ENCODE data around the gene EMP3. TPM values are rescaled to one million over a fixed set of nuclear protein-coding genes. Genes with fewer than 3 reads are reported as not detected.

EMP3 gene
- total RNA-seq, 1 donor from 2014 or later, result 10.0 TPM

DNA sequence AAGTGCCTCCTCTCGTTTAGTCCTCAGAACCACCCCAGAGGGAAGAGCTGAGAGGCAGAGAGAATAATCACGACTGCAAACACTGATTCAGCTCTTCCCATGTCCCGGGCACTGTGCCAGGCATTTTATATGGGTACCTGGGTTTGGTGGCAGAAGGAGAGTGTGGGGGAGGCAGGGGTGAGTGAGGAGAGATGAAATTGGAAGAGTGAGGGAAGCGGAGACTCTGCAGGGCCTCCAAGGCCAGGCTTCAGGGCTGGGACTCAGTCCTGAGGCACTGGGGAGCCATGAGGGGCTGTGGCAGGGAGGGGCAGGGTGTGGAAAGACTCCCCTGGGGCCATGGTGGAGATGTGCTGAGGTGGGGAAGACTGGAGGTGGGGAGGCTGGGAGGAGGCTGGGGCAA lies 47.6 kb downstream of the EMP3 start:
- TF ChIP-seq, protein P1, sequence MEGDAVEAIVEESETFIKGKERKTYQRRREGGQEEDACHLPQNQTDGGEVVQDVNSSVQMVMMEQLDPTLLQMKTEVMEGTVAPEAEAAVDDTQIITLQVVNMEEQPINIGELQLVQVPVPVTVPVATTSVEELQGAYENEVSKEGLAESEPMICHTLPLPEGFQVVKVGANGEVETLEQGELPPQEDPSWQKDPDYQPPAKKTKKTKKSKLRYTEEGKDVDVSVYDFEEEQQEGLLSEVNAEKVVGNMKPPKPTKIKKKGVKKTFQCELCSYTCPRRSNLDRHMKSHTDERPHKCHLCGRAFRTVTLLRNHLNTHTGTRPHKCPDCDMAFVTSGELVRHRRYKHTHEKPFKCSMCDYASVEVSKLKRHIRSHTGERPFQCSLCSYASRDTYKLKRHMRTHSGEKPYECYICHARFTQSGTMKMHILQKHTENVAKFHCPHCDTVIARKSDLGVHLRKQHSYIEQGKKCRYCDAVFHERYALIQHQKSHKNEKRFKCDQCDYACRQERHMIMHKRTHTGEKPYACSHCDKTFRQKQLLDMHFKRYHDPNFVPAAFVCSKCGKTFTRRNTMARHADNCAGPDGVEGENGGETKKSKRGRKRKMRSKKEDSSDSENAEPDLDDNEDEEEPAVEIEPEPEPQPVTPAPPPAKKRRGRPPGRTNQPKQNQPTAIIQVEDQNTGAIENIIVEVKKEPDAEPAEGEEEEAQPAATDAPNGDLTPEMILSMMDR (IDR thresholded peaks at IDR 0.05; ENCODE audit: unreplicated experiment), result no peak
- Mint-ChIP-seq H3K9me3 (ENCODE audit: unreplicated experiment) (no peaks in the 10 kb centered on the region), H3K36me3 (ENCODE audit: low read depth, unreplicated experiment) (no peaks in the 10 kb centered on the region), H3K27me3 (ENCODE audit: unreplicated experiment) (peaks cover 2% of the 10 kb centered on the region), H3K27ac (ENCODE audit: unreplicated experiment) (peak overlapping the region; percentile 18), H3K4me1 (ENCODE audit: unreplicated experiment) (no peaks in the 10 kb centered on the region), H3K4me3 (ENCODE audit: unreplicated experiment) (no peak overlapping the region)
- no peak for DNase-seq (ENCODE audit: low spot score)

DNA sequence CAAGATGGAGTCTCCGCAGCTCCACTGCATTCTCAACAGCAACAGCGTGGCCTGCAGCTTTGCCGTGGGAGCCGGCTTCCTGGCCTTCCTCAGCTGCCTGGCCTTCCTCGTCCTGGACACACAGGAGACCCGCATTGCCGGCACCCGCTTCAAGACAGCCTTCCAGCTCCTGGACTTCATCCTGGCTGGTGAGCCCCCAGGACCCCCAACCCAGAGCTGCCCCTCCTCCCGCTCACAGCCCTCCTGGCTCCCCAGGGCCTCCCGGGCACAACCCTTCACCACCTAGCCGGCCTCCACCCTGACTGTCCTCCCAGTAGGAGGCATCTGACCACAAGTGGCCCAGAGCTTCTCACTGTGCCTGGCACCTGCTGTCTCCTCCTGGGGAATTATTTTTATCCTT lies 48.2 kb downstream of the EMP3 start:
- Mint-ChIP-seq H3K27ac (ENCODE audit: unreplicated experiment) (no peak overlapping the region), H3K4me3 (ENCODE audit: unreplicated experiment) (no peak overlapping the region), H3K27me3 (ENCODE audit: unreplicated experiment) (peaks cover 4% of the 10 kb centered on the region), H3K36me3 (ENCODE audit: low read depth, unreplicated experiment) (no peaks in the 10 kb centered on the region), H3K9me3 (ENCODE audit: unreplicated experiment) (no peaks in the 10 kb centered on the region), H3K4me1 (ENCODE audit: unreplicated experiment) (no peaks in the 10 kb centered on the region)
- TF ChIP-seq, protein P1 (IDR thresholded peaks at IDR 0.05; ENCODE audit: unreplicated experiment), result no peak
- no peak for DNase-seq (ENCODE audit: low spot score)

DNA sequence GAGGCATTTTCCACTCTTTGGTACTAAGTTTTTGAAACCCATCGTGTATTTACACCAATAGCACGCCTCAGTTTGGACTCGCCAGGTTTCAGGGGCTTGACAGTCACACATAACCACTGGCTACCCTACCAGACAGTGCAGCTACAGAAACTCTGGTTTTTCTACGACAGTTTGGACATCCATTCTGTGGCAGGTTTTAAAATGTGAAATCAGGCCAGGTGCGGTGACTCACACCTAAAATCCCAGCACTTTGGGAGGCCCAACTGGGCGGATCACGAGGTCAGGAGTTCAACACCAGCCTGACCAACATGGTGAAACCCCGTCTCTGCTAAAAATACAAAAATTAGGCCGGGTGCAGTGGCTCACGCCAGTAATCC lies 52.8 kb downstream of the EMP3 start:
- TF ChIP-seq, protein P1 (IDR thresholded peaks at IDR 0.05; ENCODE audit: unreplicated experiment), result no peak
- H3K27ac Mint-ChIP-seq (ENCODE audit: unreplicated experiment), result no peak overlapping the region
- peaks cover 3% of the 10 kb centered on the region for H3K27me3 Mint-ChIP-seq (ENCODE audit: unreplicated experiment)
- H3K4me3 Mint-ChIP-seq (ENCODE audit: unreplicated experiment), result no peak overlapping the region
- H3K36me3 Mint-ChIP-seq (ENCODE audit: low read depth, unreplicated experiment), result peaks cover 11% of the 10 kb centered on the region
- no peaks in the 10 kb centered on the region for H3K9me3 Mint-ChIP-seq (ENCODE audit: unreplicated experiment)
- H3K4me1 Mint-ChIP-seq (ENCODE audit: unreplicated experiment), result no peaks in the 10 kb centered on the region
- no peak for DNase-seq (ENCODE audit: low spot score)

DNA sequence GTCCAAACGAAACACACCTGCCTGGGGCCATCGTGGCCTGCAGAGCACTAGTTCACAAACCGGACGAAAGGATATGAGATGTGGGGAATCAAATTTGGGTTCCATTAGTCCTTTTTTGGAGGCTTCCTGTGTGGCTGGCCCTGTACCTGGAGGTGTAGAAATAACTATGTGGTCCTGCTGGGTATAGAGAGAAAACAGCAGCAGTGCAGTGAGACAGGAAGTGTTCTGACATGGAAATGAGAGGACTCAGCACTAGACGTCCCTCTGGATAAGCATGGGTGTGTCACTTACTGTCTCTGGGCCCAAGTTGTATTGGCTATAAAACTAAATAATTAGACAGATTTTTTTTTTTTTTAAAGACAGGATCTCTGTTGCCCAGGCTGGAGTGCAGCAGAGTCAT lies 53.7 kb downstream of the EMP3 start:
- no peak overlapping the region for H3K27ac Mint-ChIP-seq (ENCODE audit: unreplicated experiment)
- TF ChIP-seq, protein P1 (IDR thresholded peaks at IDR 0.05; ENCODE audit: unreplicated experiment), result no peak

More for the DNA sequence above, 53.7 kb downstream of the EMP3 start:
- DNase-seq (ENCODE audit: low spot score), result no peak
- Mint-ChIP-seq H3K4me3 (ENCODE audit: unreplicated experiment) (no peak overlapping the region), H3K4me1 (ENCODE audit: unreplicated experiment) (peaks cover 2% of the 10 kb centered on the region), H3K9me3 (ENCODE audit: unreplicated experiment) (no peaks in the 10 kb centered on the region), H3K36me3 (ENCODE audit: low read depth, unreplicated experiment) (peaks cover 15% of the 10 kb centered on the region), H3K27me3 (ENCODE audit: unreplicated experiment) (peaks cover 3% of the 10 kb centered on the region)

Other genes starting within 250 kb of the EMP3 start
- 1.1 TPM for gene PLA2G4C, start 214.7 kb upstream of the EMP3 start, total RNA-seq (ENCODE audit: unreplicated experiment)
- gene LIG1, start 155.2 kb upstream of the EMP3 start, total RNA-seq (ENCODE audit: unreplicated experiment), result 51.5 TPM
- 8.8 TPM for gene ZSWIM9, start 154.9 kb upstream of the EMP3 start, total RNA-seq (ENCODE audit: unreplicated experiment)
- 210 TPM for gene CARD8, start 69.6 kb upstream of the EMP3 start, total RNA-seq (ENCODE audit: unreplicated experiment)
- gene ZNF114, start 55.5 kb upstream of the EMP3 start, total RNA-seq (ENCODE audit: unreplicated experiment), result 12.2 TPM
- gene TMEM143, start 38.4 kb downstream of the EMP3 start, total RNA-seq (ENCODE audit: unreplicated experiment), result 8.5 TPM
- not detected for gene SYNGR4, start 38.8 kb downstream of the EMP3 start, total RNA-seq (ENCODE audit: unreplicated experiment)
- 325 TPM for gene KDELR1, start 66.0 kb downstream of the EMP3 start, total RNA-seq (ENCODE audit: unreplicated experiment)
- gene GRIN2D, start 68.1 kb downstream of the EMP3 start, total RNA-seq (ENCODE audit: unreplicated experiment), result 25.2 TPM
- gene GRWD1, start 120.4 kb downstream of the EMP3 start, total RNA-seq (ENCODE audit: unreplicated experiment), result 38.4 TPM
- 0.95 TPM for gene KCNJ14, start 130.0 kb downstream of the EMP3 start, total RNA-seq (ENCODE audit: unreplicated experiment)
- gene CYTH2, start 143.8 kb downstream of the EMP3 start, total RNA-seq (ENCODE audit: unreplicated experiment), result 165 TPM
- gene LMTK3, start 186.3 kb downstream of the EMP3 start, total RNA-seq (ENCODE audit: unreplicated experiment), result 3.0 TPM
- 0.62 TPM for gene SULT2B1, start 226.6 kb downstream of the EMP3 start, total RNA-seq (ENCODE audit: unreplicated experiment)